Astrocyte of the spinal cord (primary cell): Measurements from ENCODE around the gene ART1.
"Not testable (repeated sequence)": the region's sequence is repeated elsewhere in the genome, so short reads cannot be mapped to it uniquely, and the experiment has no call there.

Experiments
- DNase-seq: peaks from one replicate; pipeline ENCODE4 v3.0.0; 2011; ENCODE audit warnings: low read depth, low spot score
- H3K4me3 ChIP-seq: 2 replicates; pipeline ENCODE4 v1.5.1; 2011; ENCODE audit warnings: low read depth, mild to moderate bottlenecking, low read length, moderate library complexity
- in situ Hi-C: cut with HindIII; loops from 2 replicates; pipeline ENCODE4 v1.10.0; 2017; ENCODE audit warnings: low sequenced_read_pairs
- TF ChIP-seq, protein P1 (sequence below): IDR thresholded peaks from 2 replicates; pipeline ENCODE4 v1.5.1; 2012; ENCODE audit warnings: low read depth, mild to moderate bottlenecking, low read length, inconsistent platforms

ART1 gene, protein sequence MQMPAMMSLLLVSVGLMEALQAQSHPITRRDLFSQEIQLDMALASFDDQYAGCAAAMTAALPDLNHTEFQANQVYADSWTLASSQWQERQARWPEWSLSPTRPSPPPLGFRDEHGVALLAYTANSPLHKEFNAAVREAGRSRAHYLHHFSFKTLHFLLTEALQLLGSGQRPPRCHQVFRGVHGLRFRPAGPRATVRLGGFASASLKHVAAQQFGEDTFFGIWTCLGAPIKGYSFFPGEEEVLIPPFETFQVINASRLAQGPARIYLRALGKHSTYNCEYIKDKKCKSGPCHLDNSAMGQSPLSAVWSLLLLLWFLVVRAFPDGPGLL

DNA sequence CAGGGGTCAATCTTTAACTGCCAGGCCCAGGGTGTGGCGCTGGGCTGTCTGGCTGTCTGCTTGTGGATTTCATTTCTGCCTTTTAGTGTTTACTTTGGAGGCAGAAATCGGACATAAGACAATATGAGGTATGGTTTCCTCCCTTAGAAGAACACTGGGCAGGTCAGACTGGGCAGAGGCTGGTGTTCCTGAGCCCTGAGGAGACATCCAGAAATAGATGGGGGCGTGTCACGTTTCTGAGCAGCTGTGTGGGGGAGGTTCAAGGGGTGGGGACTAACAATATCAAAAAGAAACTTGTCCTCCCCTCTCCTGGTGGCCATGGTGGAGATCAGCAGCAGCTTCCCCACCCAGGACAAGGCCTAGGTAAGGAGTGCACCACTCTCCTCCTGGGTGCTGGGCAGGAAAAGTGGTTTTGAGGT lies at the start of gene ART1:
TSS of gene ART1 (plus strand) at position 312 of the 419 bp plus-strand sequence. CDS start 14,086 bp downstream, outside the sequence.
- no peak for DNase-seq
- TF ChIP-seq, protein P1, sequence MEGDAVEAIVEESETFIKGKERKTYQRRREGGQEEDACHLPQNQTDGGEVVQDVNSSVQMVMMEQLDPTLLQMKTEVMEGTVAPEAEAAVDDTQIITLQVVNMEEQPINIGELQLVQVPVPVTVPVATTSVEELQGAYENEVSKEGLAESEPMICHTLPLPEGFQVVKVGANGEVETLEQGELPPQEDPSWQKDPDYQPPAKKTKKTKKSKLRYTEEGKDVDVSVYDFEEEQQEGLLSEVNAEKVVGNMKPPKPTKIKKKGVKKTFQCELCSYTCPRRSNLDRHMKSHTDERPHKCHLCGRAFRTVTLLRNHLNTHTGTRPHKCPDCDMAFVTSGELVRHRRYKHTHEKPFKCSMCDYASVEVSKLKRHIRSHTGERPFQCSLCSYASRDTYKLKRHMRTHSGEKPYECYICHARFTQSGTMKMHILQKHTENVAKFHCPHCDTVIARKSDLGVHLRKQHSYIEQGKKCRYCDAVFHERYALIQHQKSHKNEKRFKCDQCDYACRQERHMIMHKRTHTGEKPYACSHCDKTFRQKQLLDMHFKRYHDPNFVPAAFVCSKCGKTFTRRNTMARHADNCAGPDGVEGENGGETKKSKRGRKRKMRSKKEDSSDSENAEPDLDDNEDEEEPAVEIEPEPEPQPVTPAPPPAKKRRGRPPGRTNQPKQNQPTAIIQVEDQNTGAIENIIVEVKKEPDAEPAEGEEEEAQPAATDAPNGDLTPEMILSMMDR: no peak
- in situ Hi-C loops: no loop called here

DNA sequence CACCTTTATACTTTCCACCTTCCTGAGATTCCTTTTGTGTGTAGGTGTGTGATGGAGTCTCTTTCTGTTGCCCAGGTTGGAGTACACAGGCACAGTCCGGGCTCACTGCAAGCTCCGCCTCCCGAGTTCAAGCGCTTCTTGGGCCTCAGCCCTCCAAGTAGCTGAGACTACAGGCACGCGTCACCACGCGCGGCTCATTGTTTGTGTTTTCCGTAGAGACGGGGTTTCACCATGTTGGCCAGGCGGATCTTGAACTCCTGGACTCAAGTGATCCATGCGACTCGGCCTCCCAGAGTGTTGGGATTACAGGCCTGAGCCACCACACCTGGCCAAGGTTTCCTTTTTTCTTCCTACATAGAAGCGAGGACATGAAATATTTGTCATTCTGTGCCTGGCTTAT lies 47.2 kb upstream of the ART1 start:
- H3K4me3 ChIP-seq, in situ Hi-C loops, DNase-seq: not testable (repeated sequence)

More for the DNA sequence above, at the start of gene ART1:
- H3K4me3 ChIP-seq: no peak within 1 kb of the TSS

DNA sequence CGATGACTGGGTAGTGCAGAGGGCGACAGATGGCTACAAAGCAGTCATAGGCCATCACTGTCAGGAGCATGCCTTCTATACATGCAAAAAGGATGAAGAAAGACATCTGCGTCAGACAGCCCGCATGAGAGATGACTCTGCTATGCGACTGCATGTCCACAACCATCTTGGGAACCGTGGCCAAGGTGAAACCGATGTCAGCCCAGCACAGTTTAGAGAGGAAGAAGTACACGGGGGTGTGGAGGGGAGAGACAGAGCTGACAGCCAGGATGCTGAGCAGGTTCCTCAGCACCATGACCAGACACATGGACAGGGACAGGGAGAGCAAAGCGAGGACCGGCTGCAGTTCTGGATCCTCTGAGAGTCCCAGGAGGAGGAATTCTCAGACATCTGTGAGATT lies 44.7 kb upstream of the ART1 start:
- in situ Hi-C loops: not testable (repeated sequence)

DNA sequence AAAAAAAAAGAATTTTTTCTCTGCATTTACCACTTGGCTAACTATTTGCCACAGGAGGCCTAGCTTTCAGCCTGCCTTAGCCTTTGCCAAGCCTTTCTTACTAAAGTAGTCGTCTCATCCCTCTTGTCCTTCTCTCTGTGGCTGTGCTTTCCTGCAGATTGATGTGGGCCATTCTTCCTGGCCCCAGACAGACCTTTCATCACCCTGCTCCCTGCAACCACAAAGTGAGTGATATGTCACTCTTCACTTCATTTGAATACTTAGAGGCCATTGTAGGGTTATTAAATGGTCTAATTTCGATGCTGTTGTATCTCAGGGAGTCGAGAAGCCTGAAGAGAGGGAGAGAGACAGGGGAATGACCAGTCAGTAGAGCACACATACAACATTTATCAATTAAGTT lies 40.8 kb upstream of the ART1 start:
- H3K4me3 ChIP-seq: no peak overlapping the region
- DNase-seq: no peak
- TF ChIP-seq, protein P1: no peak
- in situ Hi-C loops: no loop called here

More for the DNA sequence above, 44.7 kb upstream of the ART1 start:
- DNase-seq, H3K4me3 ChIP-seq: not testable (repeated sequence)

DNA sequence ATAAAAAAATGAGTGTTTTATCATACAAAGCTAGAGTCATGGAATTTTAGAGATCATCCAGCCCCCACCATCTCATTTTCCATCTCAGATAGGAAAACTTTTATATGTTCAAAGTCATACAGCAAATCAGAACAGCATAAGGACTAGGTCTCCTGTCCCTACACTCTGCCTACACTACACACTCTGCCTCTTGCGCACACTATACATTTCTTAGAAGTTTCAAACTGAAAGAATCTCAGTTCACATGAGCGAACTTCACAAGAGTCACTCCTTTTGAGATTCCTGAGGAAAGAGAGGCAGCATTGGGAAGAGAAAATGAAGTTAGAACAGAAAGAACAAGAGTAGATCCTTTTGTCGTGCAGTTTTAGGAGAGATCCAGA lies 39.7 kb upstream of the ART1 start:
- in situ Hi-C loops: no loop called here
- H3K4me3 ChIP-seq: no peak overlapping the region
- DNase-seq: no peak
- TF ChIP-seq, protein P1: no peak

DNA sequence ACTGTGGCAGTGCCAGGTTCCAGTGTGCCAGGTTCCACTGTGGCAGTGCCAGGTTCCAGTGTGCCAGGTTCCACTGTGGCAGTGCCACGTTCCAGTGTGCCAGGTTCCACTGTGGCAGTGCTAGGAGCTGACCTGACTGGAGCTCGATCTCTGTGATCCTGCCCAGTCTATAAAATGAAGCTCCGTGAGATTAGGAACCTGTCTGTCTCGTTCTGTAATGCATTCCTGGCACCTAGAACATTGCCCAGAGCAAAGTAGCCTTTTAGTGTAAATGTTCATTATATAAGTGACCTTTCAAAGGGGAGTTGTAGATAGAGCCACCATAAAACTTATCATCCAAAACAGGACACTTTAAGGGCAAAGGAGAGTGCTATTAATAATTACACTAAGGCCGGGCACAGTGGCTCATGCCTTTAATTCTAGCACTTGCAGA lies 39.1 kb upstream of the ART1 start:
- in situ Hi-C loops: no loop called here
- H3K4me3 ChIP-seq: no peak overlapping the region
- TF ChIP-seq, protein P1: no peak
- DNase-seq: no peak

DNA sequence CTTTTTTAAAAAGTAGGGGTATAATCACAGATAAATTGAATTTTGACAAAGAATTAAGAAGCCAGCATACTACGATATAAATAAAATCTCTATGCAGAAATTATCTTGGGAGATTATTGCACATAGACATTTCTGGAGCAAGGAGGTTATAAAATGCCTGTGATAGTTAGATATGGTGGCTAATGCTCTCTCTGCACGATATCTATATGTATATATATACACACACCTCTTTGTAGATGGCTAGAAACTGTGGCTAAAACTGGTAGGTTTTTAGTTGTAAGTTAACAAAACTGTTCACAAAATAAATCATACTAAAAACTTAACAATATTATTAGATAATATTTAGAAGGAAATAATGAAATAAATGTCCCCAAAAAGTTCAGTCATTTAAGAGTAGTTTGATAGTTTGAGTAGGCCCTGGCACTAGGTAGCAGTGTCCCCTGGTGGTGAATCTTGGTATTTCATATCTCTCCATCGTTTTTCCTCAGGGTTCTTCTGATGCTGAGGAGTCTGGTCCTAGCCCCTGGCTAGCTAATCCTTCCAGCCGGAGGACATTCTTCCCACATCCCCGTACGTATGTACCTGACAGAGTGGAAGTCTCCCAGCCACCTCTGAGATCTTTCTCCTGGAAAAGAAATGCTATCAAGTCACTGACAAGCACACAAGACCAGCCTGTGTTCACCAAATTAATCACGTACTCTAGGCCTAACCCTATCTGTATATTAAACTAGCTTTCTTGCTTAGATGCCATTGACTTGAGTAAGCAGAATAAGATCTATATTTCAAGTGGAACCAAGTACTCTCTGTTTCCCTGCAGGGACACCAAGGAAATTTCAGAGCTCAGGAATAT lies 35.3 kb upstream of the ART1 start:
- TF ChIP-seq, protein P1: peak; percentile 91
- H3K4me3 ChIP-seq: no peak overlapping the region
- in situ Hi-C loops: no loop called here
- peak; percentile 44 for DNase-seq
